ENCODE data around the gene TMEM235. TPM values are rescaled to one million over a fixed set of nuclear protein-coding genes. Genes with fewer than 3 reads are reported as not detected.

TMEM235 gene
- total and polyA plus RNA-seq, 9 of the 15 experiments (the other 6 are each of a cell fraction or from before 2014, with no cell fraction given): not detected

DNA sequence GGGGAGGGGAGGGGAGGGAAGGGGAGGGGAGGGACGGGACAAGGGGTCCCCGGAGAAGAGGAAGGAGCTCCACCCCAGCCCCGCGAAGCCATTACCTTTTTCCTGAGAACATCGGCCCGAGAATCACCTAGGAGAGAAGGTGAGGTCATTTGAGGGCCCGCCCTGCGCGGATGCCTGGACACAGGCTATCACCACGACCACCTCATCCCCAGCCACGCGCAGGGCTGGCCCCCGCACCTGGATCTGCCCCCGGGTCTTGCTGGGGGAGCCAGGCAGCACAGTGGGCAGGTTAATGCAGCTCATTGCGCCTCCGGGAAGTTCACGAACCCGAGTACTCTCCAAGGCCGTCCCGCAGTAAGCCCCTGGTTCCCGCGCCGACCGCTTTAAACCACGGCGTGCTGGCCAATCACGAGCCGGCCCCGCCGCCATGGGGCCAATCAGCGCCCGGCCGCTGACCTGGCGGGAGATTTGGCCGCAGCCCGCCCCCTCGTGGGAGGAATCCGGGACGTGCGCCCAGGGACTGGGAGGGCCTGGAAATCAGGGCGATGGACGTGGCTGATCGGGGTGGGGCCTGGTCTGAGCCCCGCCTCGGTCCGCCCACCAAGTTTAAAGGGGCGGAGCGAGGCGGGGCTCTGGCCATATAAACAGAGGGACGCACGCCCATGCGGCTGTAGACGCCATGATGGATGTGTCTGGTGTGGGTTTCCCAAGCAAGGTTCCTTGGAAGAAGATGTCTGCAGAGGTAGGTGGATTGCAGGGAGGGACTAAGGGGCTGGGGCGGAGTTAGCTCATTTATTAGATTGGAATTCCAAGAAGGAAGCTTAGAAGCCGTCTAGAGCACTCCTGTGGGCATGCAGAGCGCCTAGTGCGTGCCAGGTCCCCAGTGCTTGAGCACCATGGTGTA lies 44.5 kb upstream of the TMEM235 start, which contains the start of the genes AFMID and TK1 (continued):
- TF ChIP-seq PRMT5 (CRISPR knock-in tag; IDR thresholded peaks at IDR 0.05) (0 out of 2 replicates have a peak, but pooled peaks have one; percentile 30), BACH1 (tag; IDR thresholded peaks at IDR 0.05) (no peak), SMARCC2 (IDR thresholded peaks at IDR 0.05; ENCODE audit: low read depth) (no peak), TFAM (CRISPR knock-in tag; conservative IDR thresholded peaks at IDR 0.05) (no peak), GABPA (tag; conservative IDR thresholded peaks at IDR 0.05; ENCODE audit: low read depth) (peak; percentile 33; the same call in 1 of the 2 replicates), PTBP1 (IDR thresholded peaks at IDR 0.05; ENCODE audit: low read depth, low read length) (no peak), MAFG (tag; conservative IDR thresholded peaks at IDR 0.05) (no peak), ZNF77 (CRISPR knock-in tag; IDR thresholded peaks at IDR 0.05) (no peak), MEF2D (tag; conservative IDR thresholded peaks at IDR 0.05; ENCODE audit: low read depth) (no peak), YY1 (IDR thresholded peaks at IDR 0.05; ENCODE audit: borderline replicate concordance in 1 of 3, control insufficient read depth in 1 of 3, extremely low read depth in 1 of 3, insufficient read depth in 3 of 3, insufficient read length in 1 of 3, insufficient replicate concordance in 2 of 3, low read depth in 1 of 3, low read length in 2 of 3) (peak; percentile 71 to 99 (median 93))
